H1 (cell line): ENCODE data around the gene CMTM2. TPM values are rescaled to one million over a fixed set of nuclear protein-coding genes. Genes with fewer than 3 reads are reported as not detected.

Experiments
- CTCF ChIA-PET: fragments of 300-600 bp; sonication (Branson Sonifier 250); formaldehyde crosslinking; loops from one replicate; lab custom pipeline; 2021; ENCODE audit not compliant: partially characterized antibody; lab: Charles Lee
- POLR2A ChIA-PET: fragments of 300-600 bp; sonication (Branson Sonifier 250); formaldehyde crosslinking; loops from one replicate; lab custom pipeline; 2021; ENCODE audit warnings: inconsistent platforms; ENCODE audit not compliant: partially characterized antibody; lab: Charles Lee
- DNase-seq, 2 experiments: peaks; one replicate each; pipeline versions ENCODE4 v3.0.0 to v3.0.0-alpha.2; 2010 to 2022; ENCODE audit warnings: low spot score in 2 of 2, low read depth in 1 of 2, mixed read lengths in 1 of 2
- FAIRE-seq: peaks from 2 replicates; lab custom pipeline; 2011; peaks lifted over from hg19 to GRCh38; lab: Jason Lieb, UNC
- H2AFZ ChIP-seq: 2 replicates; pipeline ENCODE4 v1.8.1; 2012; ENCODE audit warnings: low read length, inconsistent platforms
- H2AK5ac ChIP-seq: 2 replicates; pipeline ENCODE4 v1.6.1; 2013; ENCODE audit warnings: low read depth, low read length
- H2BK120ac ChIP-seq: replicated peaks from 2 replicates; pipeline ENCODE3; 2013; ENCODE audit warnings: low read depth, low read length, inconsistent platforms
- H2BK12ac ChIP-seq: 2 replicates; pipeline ENCODE4 v1.6.1; 2013; ENCODE audit warnings: low read depth, low read length
- H2BK15ac ChIP-seq: 2 replicates; pipeline ENCODE4 v1.6.1; 2013; ENCODE audit warnings: low read length
- H2BK20ac ChIP-seq: 2 replicates; pipeline ENCODE4 v1.6.1; 2013; ENCODE audit warnings: low read length
- H2BK5ac ChIP-seq: 2 replicates; pipeline ENCODE4 v1.6.1; 2013; ENCODE audit warnings: low read depth, low read length
- H3K14ac ChIP-seq: 2 replicates; pipeline ENCODE4 v1.6.1; 2013; ENCODE audit warnings: inconsistent platforms; ENCODE audit not compliant: insufficient read length
- H3K18ac ChIP-seq: 2 replicates; pipeline ENCODE4 v1.6.1; 2013; ENCODE audit warnings: low read length; ENCODE audit errors: extremely low read depth
- H3K23ac ChIP-seq: 2 replicates; pipeline ENCODE4 v1.6.1; 2013; ENCODE audit warnings: inconsistent platforms; ENCODE audit not compliant: insufficient read length
- H3K23me2 ChIP-seq: 2 replicates; pipeline ENCODE4 v1.6.1; 2013; ENCODE audit warnings: low read depth, low read length
- H3K27ac ChIP-seq: 2 replicates; pipeline ENCODE4 v1.6.1; 2011; ENCODE audit warnings: low read depth, low read length, inconsistent platforms
- H3K27me3 ChIP-seq, 4 experiments: replicated peaks in 1 of 4; 1 replicate in 1 of 4; 2 replicates in 3 of 4; pipeline versions ENCODE4 v1.6.1 to v1.8.1; 2011 to 2013; ENCODE audit warnings: low read length in 3 of 4, mild to moderate bottlenecking in 3 of 4, inconsistent platforms in 2 of 4, mixed read lengths in 2 of 4, moderate library complexity in 1 of 4; ENCODE audit not compliant: control insufficient read depth in 3 of 4, insufficient read depth in 3 of 4; ENCODE audit errors: extremely low read depth in 1 of 4
- H3K36me3 ChIP-seq, 4 experiments: 2 replicates each; pipeline versions ENCODE4 v1.6.1 to v1.8.1; 2011 to 2013; ENCODE audit warnings: mild to moderate bottlenecking in 4 of 4, low read length in 3 of 4, moderate library complexity in 2 of 4, control low read depth in 1 of 4, inconsistent platforms in 1 of 4; ENCODE audit not compliant: insufficient read depth in 4 of 4, control insufficient read depth in 2 of 4
- H3K4ac ChIP-seq: replicated peaks from 2 replicates; pipeline ENCODE3; 2013; ENCODE audit warnings: low read length, low read depth, mixed read lengths, inconsistent platforms; ENCODE audit not compliant: insufficient read length
- H3K4me1 ChIP-seq, 4 experiments: replicated peaks in 1 of 4; 1 replicate in 1 of 4; 2 replicates in 3 of 4; pipeline versions ENCODE4 v1.6.1 to v1.8.1; 2011 to 2013; ENCODE audit warnings: low read length in 3 of 4, inconsistent platforms in 2 of 4, mixed read lengths in 1 of 4; ENCODE audit not compliant: insufficient read depth in 4 of 4, control insufficient read depth in 3 of 4
- H3K4me2 ChIP-seq, 2 experiments: 2 replicates each; pipeline versions ENCODE4 v1.6.1 to v1.8.1; 2011 to 2013; ENCODE audit warnings: low read depth in 2 of 2, low read length in 2 of 2, control low read depth in 1 of 2, inconsistent platforms in 1 of 2, mild to moderate bottlenecking in 1 of 2; ENCODE audit not compliant: insufficient read depth in 1 of 2
- H3K4me3 ChIP-seq, 4 experiments: fragments of 200-600, 300-600 bp in 1 of 4; sonication (generic), shearing (Covaris generic), sonication (Bioruptor Twin) in 1 of 4; 2 replicates each; pipeline versions ENCODE4 v1.5.1 to v1.8.1; 2011 to 2016; ENCODE audit warnings: low read length in 4 of 4, low read depth in 3 of 4, control low read depth in 2 of 4, inconsistent platforms in 2 of 4, mild to moderate bottlenecking in 2 of 4, mixed read lengths in 1 of 4, moderate library complexity in 1 of 4; ENCODE audit not compliant: insufficient read depth in 2 of 4; ENCODE audit errors: extremely low read depth in 1 of 4
- H3K56ac ChIP-seq: replicated peaks from 2 replicates; pipeline ENCODE3; 2013; ENCODE audit warnings: low read depth, mild to moderate bottlenecking, mixed read lengths, low read length, inconsistent platforms; ENCODE audit not compliant: insufficient read length
- H3K79me1 ChIP-seq: 2 replicates; pipeline ENCODE4 v1.6.1; 2013; ENCODE audit warnings: low read depth, low read length, control low read depth
- H3K79me2 ChIP-seq, 2 experiments: 2 replicates each; pipeline versions ENCODE4 v1.6.1 to v1.8.1; 2012 to 2013; ENCODE audit warnings: low read length in 2 of 2, mild to moderate bottlenecking in 2 of 2, inconsistent platforms in 1 of 2; ENCODE audit not compliant: insufficient read depth in 2 of 2, control insufficient read depth in 1 of 2
- H3K9ac ChIP-seq, 4 experiments: replicated peaks in 1 of 4; 1 replicate in 1 of 4; 2 replicates in 3 of 4; pipeline versions ENCODE4 v1.6.1 to v1.8.1; 2011 to 2013; ENCODE audit warnings: low read depth in 3 of 4, low read length in 3 of 4, control low read depth in 2 of 4, mild to moderate bottlenecking in 2 of 4, moderate library complexity in 2 of 4, inconsistent platforms in 1 of 4; ENCODE audit errors: extremely low read depth in 1 of 4
- H3K9me3 ChIP-seq, 2 experiments: 2 replicates each; pipeline versions ENCODE4 v1.6.1 to v1.8.1; 2012 to 2013; ENCODE audit warnings: mild to moderate bottlenecking in 2 of 2, moderate library complexity in 2 of 2, control low read depth in 1 of 2, inconsistent platforms in 1 of 2, low read depth in 1 of 2, low read length in 1 of 2, mixed read lengths in 1 of 2; ENCODE audit not compliant: insufficient read depth in 2 of 2
- H4K20me1 ChIP-seq, 2 experiments: replicated peaks in 1 of 2; 2 replicates each; pipeline versions ENCODE3 to v1.8.1; 2011 to 2013; ENCODE audit warnings: inconsistent platforms in 2 of 2, low read length in 2 of 2, mild to moderate bottlenecking in 1 of 2; ENCODE audit not compliant: insufficient read depth in 2 of 2, control insufficient read depth in 1 of 2
- H4K5ac ChIP-seq: 2 replicates; pipeline ENCODE4 v1.6.1; 2013; ENCODE audit warnings: low read length, low read depth, mixed read lengths, inconsistent platforms; ENCODE audit not compliant: insufficient read length
- H4K8ac ChIP-seq: 2 replicates; pipeline ENCODE4 v1.8.0; 2013; ENCODE audit warnings: mild to moderate bottlenecking, moderate library complexity, low read length, inconsistent platforms; ENCODE audit not compliant: insufficient read depth; ENCODE audit errors: extremely low read depth
- H4K91ac ChIP-seq: replicated peaks from 2 replicates; pipeline ENCODE3; 2013; ENCODE audit warnings: low read length, mixed read lengths, inconsistent platforms; ENCODE audit not compliant: insufficient read length
- ATF3 ChIP-seq: IDR thresholded peaks from 2 replicates; pipeline ENCODE4 v1.6.1; 2011; ENCODE audit warnings: low read depth, mild to moderate bottlenecking, low read length; ENCODE audit not compliant: insufficient read depth
- CEBPB ChIP-seq: IDR thresholded peaks from 2 replicates; pipeline ENCODE4 v1.6.1; 2012; ENCODE audit warnings: low read depth, low read length
- CREB1 ChIP-seq: IDR thresholded peaks from 2 replicates; pipeline ENCODE4 v1.6.1; 2012; ENCODE audit warnings: inconsistent platforms
- CTBP2 ChIP-seq: IDR thresholded peaks from 2 replicates; pipeline ENCODE4 v1.7.0; 2011; ENCODE audit warnings: borderline replicate concordance, mild to moderate bottlenecking, moderate library complexity, mixed read lengths, low read length; ENCODE audit not compliant: insufficient read depth, insufficient read length
- FOSL1 ChIP-seq: IDR thresholded peaks from 2 replicates; pipeline ENCODE4 v1.6.1; 2011; ENCODE audit warnings: mild to moderate bottlenecking, low read depth, low read length, moderate library complexity; ENCODE audit not compliant: insufficient read depth
- JUND ChIP-seq: IDR thresholded peaks from 2 replicates; pipeline ENCODE4 v1.6.1; 2011; ENCODE audit warnings: mild to moderate bottlenecking, improper control_type of control experiment, low read length
- SP2 ChIP-seq: IDR thresholded peaks from 2 replicates; pipeline ENCODE4 v1.6.1; 2012; ENCODE audit warnings: mild to moderate bottlenecking, low read length, inconsistent platforms
- TAF7 ChIP-seq: optimal IDR thresholded peaks from 2 replicates; pipeline ENCODE3; 2011; ENCODE audit warnings: low read depth, mild to moderate bottlenecking, inconsistent platforms, low read length, moderate library complexity, borderline replicate concordance
- YY1 ChIP-seq: IDR thresholded peaks from 2 replicates; pipeline ENCODE4 v1.6.1; 2011; ENCODE audit warnings: low read depth, mild to moderate bottlenecking, low read length
- WGBS, 2 experiments: shearing (Covaris generic) in 1 of 2; methylation state at CpG; one replicate each; pipeline versions ENCODE4 v1.1.6 to v1.1.7; 2013 to 2015; ENCODE audit warnings: low lambda C conversion rate in 2 of 2, mixed read lengths in 2 of 2, inconsistent platforms in 1 of 2, low coverage in 1 of 2, missing lambda C conversion rate in 1 of 2; ENCODE audit not compliant: insufficient replicate concordance in 2 of 2, insufficient coverage in 1 of 2, insufficient read length in 1 of 2; ENCODE audit errors: extremely low coverage in 1 of 2, missing lambda C conversion rate in 1 of 2; 5-methylcytosine and 5-hydroxymethylcytosine counted together
- polyA plus RNA-seq, 7 experiments: library from polyadenylated mRNA; depleted of rRNA in 3 of 7; stranded (reverse) in 5 of 7; unstranded in 2 of 7; fragments of >200 nt in 5 of 7; fragments of 200-250 nt in 2 of 7; gene quantifications; 1 replicate in 5 of 7; 2 replicates in 1 of 7; 4 replicates in 1 of 7; pipeline versions ENCODE4 v1.2.1 to v1.2.3, GENCODE V29; 2011 to 2013; ENCODE audit warnings: missing spikeins in 2 of 7, mixed read lengths in 2 of 7
- total RNA-seq: library from RNA; stranded (reverse); fragmentation: NEBNext Ultra II Directional; extraction: Animal tissue kit (Norgen Biotek cat#: 25700); gene quantifications from 2 replicates; pipeline ENCODE4 v1.2.1, GENCODE V29; 2021
- TF ChIP-seq, protein P1 (sequence below): IDR thresholded peaks from 2 replicates; pipeline ENCODE4 v1.6.1; 2012; ENCODE audit warnings: inconsistent platforms

CMTM2 gene
- total and polyA plus RNA-seq, 2 of the 8 experiments (the other 6 are each of a cell fraction or from before 2014, with no cell fraction given): not detected

DNA sequence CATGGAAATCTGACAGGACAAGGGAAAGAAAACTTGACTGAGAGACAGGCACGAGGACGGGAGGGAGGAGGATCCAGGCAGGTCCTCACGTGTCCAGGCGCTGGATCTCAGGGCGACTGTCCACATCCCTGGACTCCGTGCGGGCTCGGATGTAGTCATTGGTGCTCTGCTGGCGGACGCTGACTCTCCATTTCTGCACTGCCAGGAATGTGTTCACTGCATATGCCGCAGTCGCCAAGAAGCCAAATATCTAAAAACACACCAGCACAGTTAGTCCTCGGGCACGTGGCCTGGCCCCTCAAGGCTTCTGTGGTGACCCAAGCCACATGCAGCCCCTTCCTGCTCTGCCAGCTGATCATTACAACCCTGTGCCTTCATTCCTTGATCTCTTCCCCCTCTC is 42.7 kb downstream of the CMTM2 start:
- TF ChIP-seq YY1: no peak
- TF ChIP-seq FOSL1: no peak
- TF ChIP-seq TAF7: no peak
- TF ChIP-seq, protein P1, sequence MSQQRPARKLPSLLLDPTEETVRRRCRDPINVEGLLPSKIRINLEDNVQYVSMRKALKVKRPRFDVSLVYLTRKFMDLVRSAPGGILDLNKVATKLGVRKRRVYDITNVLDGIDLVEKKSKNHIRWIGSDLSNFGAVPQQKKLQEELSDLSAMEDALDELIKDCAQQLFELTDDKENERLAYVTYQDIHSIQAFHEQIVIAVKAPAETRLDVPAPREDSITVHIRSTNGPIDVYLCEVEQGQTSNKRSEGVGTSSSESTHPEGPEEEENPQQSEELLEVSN: no peak
- TF ChIP-seq JUND: no peak
- no peak for TF ChIP-seq ATF3
- TF ChIP-seq SP2: no peak
- TF ChIP-seq CTBP2: no peak
- no peak for TF ChIP-seq CREB1
- no peak for TF ChIP-seq CEBPB
- Histone ChIP-seq H3K9me3 (no peaks in the 10 kb centered on the region), H2BK120ac (no peak overlapping the region), H4K91ac (no peak overlapping the region), H3K4ac (no peak overlapping the region), H3K56ac (no peak overlapping the region), H3K14ac (no peak overlapping the region), H2BK20ac (no peak overlapping the region), H3K4me2 (no peak overlapping the region), H2AK5ac (no peak overlapping the region), H3K23me2 (no peaks in the 10 kb centered on the region), H2BK15ac (no peak overlapping the region), H4K5ac (no peak overlapping the region), H3K36me3 (peaks cover 3 to 30% (median 6%) of the 10 kb centered on the region in 4 experiments; a peak in 4 of 8 replicates), H4K20me1 (peaks cover 3 to 4% of the 10 kb centered on the region in 2 experiments), H2AFZ (no peak overlapping the region), H3K23ac (no peak overlapping the region), H3K79me2 (no peaks in the 10 kb centered on the region), H4K8ac (no peak overlapping the region), H3K27ac (no peak overlapping the region), H3K27me3 (no peaks in the 10 kb centered on the region), H3K18ac (no peak overlapping the region), H3K4me1 (peaks cover 0 to 9% (median 2%) of the 10 kb centered on the region in 4 experiments; a peak in 6 of 7 replicates), H2BK12ac (no peak overlapping the region), H3K79me1 (no peaks in the 10 kb centered on the region; the same call in 1 of the 2 replicates), H2BK5ac (peak overlapping the region; percentile 20; the same call in 1 of the 2 replicates), H3K9ac (no peak overlapping the region), H3K4me3 (no peak overlapping the region)
- CTCF ChIA-PET: interaction anchor here (1.0 kb wide), 1 partner anchor 29 kb away, joined by 8 read pairs; no protein-coding TSS in a partner anchor
- no peak for DNase-seq
- POLR2A ChIA-PET: interaction anchor here (2.9 kb wide), 1 partner anchor 29 kb away, joined by 9 read pairs; no protein-coding TSS in a partner anchor
- WGBS, 2 experiments: 95% methylated on average over 14 of the region's 14 CpGs; no CpG with 5 or more reads in 1 of the 2 experiments
- FAIRE-seq: no peak
